Measurements from ENCODE around the gene KRT1. TPM values are rescaled to one million over a fixed set of nuclear protein-coding genes. Genes with fewer than 3 reads are reported as not detected.
"Not testable (repeated sequence)": the region's sequence is repeated elsewhere in the genome, so short reads cannot be mapped to it uniquely, and the experiment has no call there.

KRT1 gene
- total RNA-seq, 2 experiments from 2014 or later: 0.33 to 0.60 TPM

GRCh38 chr12:52712122-52712521 lies 31.9 kb upstream of the KRT1 start:
- H3K4me3 Mint-ChIP-seq; DNase-seq; POLR2A ChIA-PET; H3K27ac Mint-ChIP-seq; H3K9me3 Mint-ChIP-seq; H3K36me3 Mint-ChIP-seq (ENCODE audit: low read depth): not testable (repeated sequence)
- CTCF ChIA-PET: interaction anchor here (0.7 kb wide), 1 partner anchor 1459 kb away, joined by 4 read pairs; no protein-coding TSS in a partner anchor
- peaks cover 21% of the 10 kb centered on the region for H3K4me1 Mint-ChIP-seq
- peaks cover 44% of the 10 kb centered on the region for H3K27me3 Mint-ChIP-seq

- CTCF ChIA-PET: interaction anchor here (1.0 kb wide), 1 partner anchor 125 kb away, joined by 3 read pairs; no protein-coding TSS in a partner anchor
Observed at GRCh38 chr12:52710730-52711129, 30.5 kb upstream of the KRT1 start.

GRCh38 chr12:52708010-52708409 lies 27.8 kb upstream of the KRT1 start:
- ChIA-PET POLR2A (no interaction called here), CTCF (interaction anchor here (0.6 to 0.8 kb wide), 3 partner anchors 13 to 98 kb away, joined by 3 read pairs; no protein-coding TSS in a partner anchor)
- no peaks in the 10 kb centered on the region for H3K9me3 Mint-ChIP-seq
- H3K4me1 Mint-ChIP-seq: peaks cover 11% of the 10 kb centered on the region
- no peak overlapping the region for H3K27ac Mint-ChIP-seq
- no peak for DNase-seq
- no peak overlapping the region for H3K4me3 Mint-ChIP-seq
- H3K36me3 Mint-ChIP-seq (ENCODE audit: low read depth): no peaks in the 10 kb centered on the region
- peaks cover 15% of the 10 kb centered on the region for H3K27me3 Mint-ChIP-seq

More at GRCh38 chr12:52710730-52711129, 30.5 kb upstream of the KRT1 start:
- peaks cover 32% of the 10 kb centered on the region for H3K27me3 Mint-ChIP-seq
- no peaks in the 10 kb centered on the region for H3K9me3 Mint-ChIP-seq
- H3K36me3 Mint-ChIP-seq (ENCODE audit: low read depth): no peaks in the 10 kb centered on the region
- H3K4me3 Mint-ChIP-seq: no peak overlapping the region
- H3K27ac Mint-ChIP-seq: no peak overlapping the region
- DNase-seq: no peak
- POLR2A ChIA-PET: no interaction called here
- peaks cover 22% of the 10 kb centered on the region for H3K4me1 Mint-ChIP-seq

GRCh38 chr12:52704464-52704863 lies 24.3 kb upstream of the KRT1 start:
- Mint-ChIP-seq H3K9me3 (no peaks in the 10 kb centered on the region), H3K27me3 (peaks cover 6% of the 10 kb centered on the region), H3K36me3 (ENCODE audit: low read depth) (no peaks in the 10 kb centered on the region), H3K4me3 (no peak overlapping the region), H3K4me1 (peaks cover 11% of the 10 kb centered on the region), H3K27ac (no peak overlapping the region)
- DNase-seq: no peak
- ChIA-PET POLR2A (no interaction called here), CTCF (no interaction called here)

GRCh38 chr12:52703878-52704277 lies 23.7 kb upstream of the KRT1 start:
- Mint-ChIP-seq H3K4me3 (no peak overlapping the region), H3K9me3 (no peaks in the 10 kb centered on the region), H3K27ac (no peak overlapping the region), H3K4me1 (peaks cover 11% of the 10 kb centered on the region), H3K36me3 (ENCODE audit: low read depth) (no peaks in the 10 kb centered on the region), H3K27me3 (peaks cover 6% of the 10 kb centered on the region)
- DNase-seq: no peak
- POLR2A ChIA-PET: no interaction called here
- CTCF ChIA-PET: no interaction called here

GRCh38 chr12:52703424-52703823 lies 23.2 kb upstream of the KRT1 start, which contains the start of gene KRT77:
KRT77 (minus strand) TSS chr12:52703524; CDS start chr12:52703434, 90 bp downstream.
- H3K9me3 Mint-ChIP-seq: no peaks in the 10 kb centered on the region
- CTCF ChIA-PET: no interaction called here
- no peaks in the 10 kb centered on the region for H3K36me3 Mint-ChIP-seq (ENCODE audit: low read depth)
- peaks cover 5% of the 10 kb centered on the region for H3K27me3 Mint-ChIP-seq
- no peak within 1 kb of the TSS for H3K4me3 Mint-ChIP-seq
- DNase-seq: no peak
- POLR2A ChIA-PET: no interaction called here
- no peak within 1 kb of the TSS for H3K27ac Mint-ChIP-seq
- peaks cover 9% of the 10 kb centered on the region for H3K4me1 Mint-ChIP-seq

GRCh38 chr12:52702338-52702737 lies 22.1 kb upstream of the KRT1 start:
- peaks cover 5% of the 10 kb centered on the region for H3K27me3 Mint-ChIP-seq

GRCh38 chr12:52701281-52701680 lies 21.1 kb upstream of the KRT1 start:
- no peaks in the 10 kb centered on the region for H3K9me3 Mint-ChIP-seq
- H3K27ac Mint-ChIP-seq: no peak overlapping the region
- ChIA-PET POLR2A (no interaction called here), CTCF (no interaction called here)
- H3K27me3 Mint-ChIP-seq: peaks cover 5% of the 10 kb centered on the region
- no peaks in the 10 kb centered on the region for H3K4me1 Mint-ChIP-seq
- H3K36me3 Mint-ChIP-seq (ENCODE audit: low read depth): no peaks in the 10 kb centered on the region
- no peak overlapping the region for H3K4me3 Mint-ChIP-seq
- no peak for DNase-seq

More at GRCh38 chr12:52702338-52702737, 22.1 kb upstream of the KRT1 start:
- Mint-ChIP-seq H3K27ac (no peak overlapping the region), H3K4me1 (peaks cover 1% of the 10 kb centered on the region), H3K9me3 (no peaks in the 10 kb centered on the region), H3K36me3 (ENCODE audit: low read depth) (no peaks in the 10 kb centered on the region), H3K4me3 (no peak overlapping the region)
- DNase-seq: no peak
- ChIA-PET CTCF (no interaction called here), POLR2A (no interaction called here)

GRCh38 chr12:52699960-52700359 lies 19.8 kb upstream of the KRT1 start:
- Mint-ChIP-seq H3K27ac (no peak overlapping the region), H3K4me3 (no peak overlapping the region), H3K4me1 (no peaks in the 10 kb centered on the region), H3K36me3 (ENCODE audit: low read depth) (no peaks in the 10 kb centered on the region), H3K27me3 (peaks cover 7% of the 10 kb centered on the region), H3K9me3 (no peaks in the 10 kb centered on the region)
- ChIA-PET POLR2A (no interaction called here), CTCF (no interaction called here)
- no peak for DNase-seq

GRCh38 chr12:52699373-52699772 lies 19.2 kb upstream of the KRT1 start:
- CTCF ChIA-PET: interaction anchor here (0.8 kb wide), 1 partner anchor 199 kb away, joined by 3 read pairs; no protein-coding TSS in a partner anchor
- DNase-seq: no peak
- H3K4me1 Mint-ChIP-seq: no peaks in the 10 kb centered on the region

GRCh38 chr12:52698651-52699340 lies 18.6 kb upstream of the KRT1 start:
- Mint-ChIP-seq H3K4me3 (no peak overlapping the region), H3K27ac (no peak overlapping the region), H3K27me3 (peaks cover 5% of the 10 kb centered on the region), H3K4me1 (no peaks in the 10 kb centered on the region), H3K36me3 (ENCODE audit: low read depth) (no peaks in the 10 kb centered on the region), H3K9me3 (no peaks in the 10 kb centered on the region)
- no peak for DNase-seq
- ChIA-PET POLR2A (no interaction called here), CTCF (interaction anchor here (0.8 kb wide), 1 partner anchor 198 kb away, joined by 3 read pairs; no protein-coding TSS in a partner anchor)

More at GRCh38 chr12:52699373-52699772, 19.2 kb upstream of the KRT1 start:
- H3K4me3 Mint-ChIP-seq: no peak overlapping the region
- H3K27me3 Mint-ChIP-seq: peaks cover 7% of the 10 kb centered on the region
- POLR2A ChIA-PET: no interaction called here
- no peak overlapping the region for H3K27ac Mint-ChIP-seq
- H3K36me3 Mint-ChIP-seq (ENCODE audit: low read depth): no peaks in the 10 kb centered on the region
- H3K9me3 Mint-ChIP-seq: no peaks in the 10 kb centered on the region

- no peak for DNase-seq
- Mint-ChIP-seq H3K4me3 (no peak overlapping the region), H3K4me1 (no peaks in the 10 kb centered on the region), H3K27me3 (peaks cover 15% of the 10 kb centered on the region), H3K9me3 (no peaks in the 10 kb centered on the region), H3K27ac (no peak overlapping the region), H3K36me3 (ENCODE audit: low read depth) (no peaks in the 10 kb centered on the region)
- ChIA-PET POLR2A (no interaction called here), CTCF (no interaction called here)
Observed at GRCh38 chr12:52697058-52697582, 16.9 kb upstream of the KRT1 start.

- POLR2A ChIA-PET: no interaction called here
- CTCF ChIA-PET: no interaction called here
- Mint-ChIP-seq H3K36me3 (ENCODE audit: low read depth) (no peaks in the 10 kb centered on the region), H3K27ac (no peak overlapping the region), H3K4me1 (peaks cover 4% of the 10 kb centered on the region), H3K4me3 (no peak overlapping the region), H3K27me3 (peaks cover 19% of the 10 kb centered on the region), H3K9me3 (no peaks in the 10 kb centered on the region)
- no peak for DNase-seq
Observed at GRCh38 chr12:52696588-52696987, 16.4 kb upstream of the KRT1 start.

Data from activated CD4-positive, alpha-beta T cell treated with anti-CD3 and anti-CD28 coated beads, Interleukin-2, amount 10 ng/mL, durations not matched to agents 7 days and 5 days (primary cell).